Smooth muscle cell of the brain vasculature (primary cell): ENCODE measurements around the gene DYNC1H1.
A peak's percentile ranks its signal among the peaks of the same experiment; 100 is the strongest.

Experiments used
- DNase-seq: peaks from one replicate; pipeline ENCODE4 v3.0.0-alpha.2; 2012; ENCODE audit warnings: low read depth, low spot score

The DYNC1H1 gene

DNA sequence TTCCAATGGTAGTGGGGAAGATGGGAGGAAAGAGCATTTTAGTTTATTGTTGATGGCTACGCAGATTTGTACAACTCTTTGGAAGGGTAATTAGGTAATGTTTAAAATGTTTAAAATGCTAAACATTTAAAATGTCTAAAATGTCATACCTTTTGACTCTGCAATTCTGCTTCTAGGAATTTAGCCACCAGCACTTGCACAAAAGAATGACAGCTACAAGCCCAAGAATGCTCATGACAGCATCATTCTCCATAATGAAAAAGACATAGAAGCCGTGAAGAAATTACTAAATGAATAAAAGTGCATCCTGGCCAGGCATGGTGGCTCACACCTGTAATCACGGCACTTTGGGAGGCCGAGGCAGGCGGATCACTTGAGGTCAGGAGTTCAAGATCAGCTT, 19.9 kb upstream of the DYNC1H1 start:
- no peak for DNase-seq

GRCh38 chr14:101945171-101945570, 19.2 kb upstream of the DYNC1H1 start:
- no peak for DNase-seq

DNA sequence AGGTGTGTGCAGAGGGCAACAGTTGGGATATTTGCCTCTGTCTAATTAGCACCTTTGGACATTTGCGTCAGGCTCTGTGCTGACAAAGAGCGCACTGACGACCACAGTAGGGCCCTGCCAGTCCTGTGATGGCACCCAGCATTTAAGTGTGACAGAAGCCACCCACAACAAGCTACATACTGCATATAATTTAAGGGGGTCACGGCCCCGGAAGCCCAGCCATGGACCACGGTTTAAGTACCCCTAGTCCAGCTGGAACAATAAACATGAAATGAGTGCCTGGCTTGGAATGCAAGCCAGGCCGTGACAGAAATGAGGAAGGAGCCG, 16.8 kb upstream of the DYNC1H1 start:
- DNase-seq: no peak

- DNase-seq: peak; percentile 100
Observed at GRCh38 chr14:101947904-101948665, 16.3 kb upstream of the DYNC1H1 start.

- DNase-seq: no peak
Observed at GRCh38 chr14:101948666-101949216, 15.6 kb upstream of the DYNC1H1 start.

DNA sequence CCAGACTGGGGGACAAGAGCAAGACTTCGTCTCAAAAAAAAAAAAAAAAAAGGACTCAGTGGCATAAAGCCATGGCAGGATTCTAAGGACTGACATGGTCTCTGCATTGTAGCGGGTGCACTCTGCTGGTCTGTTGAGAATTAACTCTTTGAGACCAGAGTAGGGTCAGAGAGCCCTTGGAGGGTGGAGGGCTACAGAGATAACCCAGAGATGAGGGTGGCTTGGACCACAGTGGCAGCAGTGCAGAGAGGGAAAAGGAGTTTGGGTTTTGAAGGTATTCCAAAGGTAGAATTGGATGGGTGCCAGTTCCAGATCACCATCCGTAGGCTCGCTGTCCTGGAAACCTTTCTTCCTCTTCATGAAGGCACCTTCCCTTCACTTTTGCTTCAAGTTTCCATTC, 14.3 kb upstream of the DYNC1H1 start:
- no peak for DNase-seq

DNA sequence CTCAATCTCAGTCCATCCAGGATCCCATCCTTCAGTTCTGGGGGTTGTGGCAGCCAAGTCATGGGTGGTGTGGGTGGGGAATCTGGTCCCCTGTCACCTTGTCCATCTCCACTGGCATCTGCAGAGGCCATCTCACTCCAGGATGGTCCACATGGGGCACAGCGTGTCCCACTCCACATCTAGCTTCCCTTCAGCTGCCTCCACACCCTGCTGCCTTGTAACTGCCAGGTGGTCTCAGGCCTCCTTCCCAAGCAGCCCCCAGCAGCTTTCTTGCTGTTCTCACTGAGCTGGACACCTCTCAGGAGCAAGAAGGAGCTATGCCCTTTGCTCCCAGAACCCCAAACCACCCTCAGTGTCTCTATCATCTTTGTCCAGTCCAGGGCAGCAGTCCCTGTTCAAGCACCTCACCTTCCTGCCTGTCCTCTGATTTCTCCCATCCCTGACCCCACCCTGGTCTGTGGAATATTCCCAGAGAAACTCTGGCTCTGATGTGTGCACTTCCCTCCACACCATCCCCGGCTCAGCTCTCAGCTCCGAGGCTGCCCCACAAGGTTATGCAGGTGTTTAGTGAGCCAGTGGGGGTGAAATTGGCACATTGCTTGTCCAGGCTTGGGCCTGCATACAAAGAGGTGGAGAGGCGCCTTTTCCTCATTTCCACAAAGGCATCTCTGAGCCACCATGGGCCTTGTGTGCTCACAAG, 13.7 kb upstream of the DYNC1H1 start:
- no peak for DNase-seq

DNA sequence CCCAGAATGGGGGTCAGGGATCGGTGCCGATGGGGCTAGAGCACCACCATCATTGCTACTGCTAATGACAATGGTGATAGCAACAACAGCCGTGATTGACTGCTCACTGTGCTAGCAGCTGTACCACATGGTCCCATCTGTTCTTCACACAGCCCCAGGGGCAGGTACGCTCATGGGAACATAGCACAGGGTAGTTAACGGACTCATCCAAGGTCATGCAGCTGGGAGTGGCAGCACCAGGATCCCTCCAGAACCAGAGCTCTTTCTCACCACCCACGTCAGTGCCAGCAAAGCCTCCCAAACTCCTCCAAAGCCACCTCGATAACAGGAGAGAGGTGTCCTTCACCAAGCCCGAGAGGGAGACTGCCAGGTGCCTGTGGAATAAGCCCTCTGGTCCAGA, 11.2 kb upstream of the DYNC1H1 start:
- DNase-seq: no peak

GRCh38 chr14:101954501-101954900, 9.9 kb upstream of the DYNC1H1 start:
- no peak for DNase-seq

- no peak for DNase-seq
Observed at GRCh38 chr14:101955695-101956161, 8.6 kb upstream of the DYNC1H1 start.

- DNase-seq: no peak
Observed at GRCh38 chr14:101956179-101956885, 8.0 kb upstream of the DYNC1H1 start.

DNA sequence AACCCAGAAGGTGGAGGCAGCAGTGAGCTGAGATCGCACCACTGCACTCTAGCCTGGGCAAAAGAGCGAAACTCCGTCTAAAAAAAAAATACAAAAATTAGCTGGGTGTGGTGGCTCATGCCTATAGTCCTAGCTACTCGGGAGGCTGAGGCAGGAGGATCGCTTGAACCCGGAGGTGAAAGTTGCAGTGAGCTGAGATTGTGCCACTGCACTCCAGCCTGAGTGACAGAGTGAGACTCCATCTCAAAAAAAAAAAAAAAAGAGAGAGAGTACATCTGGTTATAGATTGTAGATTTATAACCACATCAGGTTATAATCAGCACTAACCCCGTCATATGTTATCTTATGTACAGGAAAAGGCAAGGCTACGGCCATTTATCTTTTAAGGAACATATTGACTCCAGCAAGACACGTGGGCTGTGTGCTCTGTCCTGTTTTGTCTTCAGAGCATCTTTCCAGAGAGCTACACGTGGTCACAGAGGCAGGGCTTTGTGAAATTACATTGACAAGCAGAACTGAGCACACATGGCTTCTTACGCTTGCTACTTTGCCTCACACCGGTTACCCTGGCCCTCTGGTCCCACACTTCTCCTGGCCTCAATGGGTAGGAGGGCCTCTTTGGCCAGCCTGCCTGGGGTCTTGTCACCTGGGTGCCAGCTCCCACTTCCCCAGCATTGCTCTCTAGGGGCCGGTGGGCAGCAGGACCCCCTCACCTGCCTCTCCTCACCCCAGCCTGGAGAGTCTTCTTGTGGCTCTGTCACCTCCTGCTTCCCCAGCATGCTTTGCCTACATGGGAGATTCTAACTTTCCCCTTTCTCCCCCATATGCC, 6.8 kb upstream of the DYNC1H1 start:
- no peak for DNase-seq

- DNase-seq: no peak
Observed at GRCh38 chr14:101958418-101959180, 5.8 kb upstream of the DYNC1H1 start.

- DNase-seq: no peak
Observed at GRCh38 chr14:101959277-101959676, 5.1 kb upstream of the DYNC1H1 start.

- DNase-seq: no peak
Observed at GRCh38 chr14:101960225-101960624, 4.1 kb upstream of the DYNC1H1 start.

- no peak for DNase-seq
Observed at GRCh38 chr14:101961011-101961721, 3.2 kb upstream of the DYNC1H1 start.

- DNase-seq: no peak
Observed at GRCh38 chr14:101961746-101962502, 2.4 kb upstream of the DYNC1H1 start.

DNA sequence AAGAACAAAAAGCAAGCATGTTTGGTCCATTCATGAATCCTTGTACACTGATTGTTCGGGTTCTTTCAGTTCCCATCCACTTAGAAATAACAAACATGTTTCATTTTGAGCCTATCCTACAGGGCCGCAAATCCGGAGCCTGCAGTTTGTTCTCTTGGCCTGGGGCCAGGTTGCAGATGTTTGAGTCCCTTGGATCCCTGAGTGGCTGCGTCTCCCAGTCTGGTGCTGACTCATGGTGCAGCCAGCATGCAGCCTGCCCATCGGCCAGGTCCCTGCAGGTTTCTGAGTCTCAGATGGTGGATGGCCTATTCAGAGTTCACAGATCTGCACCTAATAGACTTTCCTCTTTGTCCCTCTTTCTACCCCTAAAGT, 1.9 kb upstream of the DYNC1H1 start:
- peak; percentile 99 for DNase-seq

GRCh38 chr14:101963052-101963451, 1.3 kb upstream of the DYNC1H1 start:
- no peak for DNase-seq
